WERI-Rb-1 (cell line): Measurements from ENCODE around the gene LSR.

ENCODE experiments used
- DNase-seq: peaks from one replicate; pipeline ENCODE4 v3.0.0-alpha.2; 2020
- H3K27ac ChIP-seq: fragments of 250-450 bp; sonication (Bioruptor Pico); 2 replicates; pipeline ENCODE4 v1.5.1; 2020; ENCODE audit warnings: mild to moderate bottlenecking, moderate library complexity
- H3K27me3 ChIP-seq: fragments of 250-450 bp; sonication (Bioruptor Pico); 2 replicates; pipeline ENCODE4 v1.5.1; 2021; ENCODE audit warnings: mild to moderate bottlenecking, low read depth, moderate library complexity; ENCODE audit not compliant: insufficient read depth, severe bottlenecking
- H3K36me3 ChIP-seq: fragments of 250-450 bp; sonication (Bioruptor Pico); 2 replicates; pipeline ENCODE4 v1.5.1; 2020; ENCODE audit warnings: mild to moderate bottlenecking, moderate library complexity
- H3K4me3 ChIP-seq: 2 replicates; pipeline ENCODE4 v1.5.1; 2011; ENCODE audit warnings: low read depth, mild to moderate bottlenecking, control low read depth, low read length
- H3K9me3 ChIP-seq: fragments of 250-450 bp; sonication (Bioruptor Pico); 2 replicates; pipeline ENCODE4 v1.5.1; 2021; ENCODE audit warnings: mild to moderate bottlenecking, moderate library complexity; ENCODE audit not compliant: severe bottlenecking
- TF ChIP-seq, protein P1 (sequence below): IDR thresholded peaks from 2 replicates; pipeline ENCODE4 v1.5.1; 2011; ENCODE audit warnings: low read depth, mild to moderate bottlenecking, control low read depth, inconsistent platforms, low read length

Gene LSR

DNA sequence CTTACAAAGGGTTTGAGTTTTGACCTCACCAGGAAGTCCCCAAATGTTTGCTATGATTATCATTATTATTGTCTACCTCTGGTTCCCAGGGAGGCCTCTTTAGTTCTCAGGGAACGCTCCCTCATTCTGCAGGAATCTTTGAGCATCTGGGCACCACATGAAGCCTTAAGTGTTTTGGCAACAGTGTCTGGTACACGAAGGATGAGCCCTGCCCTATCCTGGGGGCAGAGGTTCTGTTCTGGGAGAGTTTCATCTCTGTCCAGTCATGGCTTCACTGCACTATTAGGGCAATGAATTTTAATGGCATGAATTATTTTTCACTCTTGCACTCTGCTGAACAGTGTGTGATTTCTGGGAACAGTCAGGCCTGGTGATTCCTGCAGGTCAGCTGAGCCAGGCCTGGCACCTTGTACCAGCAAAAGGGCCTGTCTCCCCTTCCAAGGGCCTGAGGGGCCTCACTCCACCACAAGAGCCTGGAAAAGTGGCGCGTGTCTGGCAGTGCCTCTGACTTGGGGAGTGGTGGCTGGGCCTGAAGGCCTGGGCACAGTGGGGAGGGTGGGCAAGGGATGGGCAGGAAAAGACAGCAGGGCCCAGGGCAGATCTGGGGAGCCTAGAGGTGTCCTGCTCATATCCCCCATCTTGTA, 24.8 kb upstream of the LSR start:
- Histone ChIP-seq H3K27ac (no peak overlapping the region), H3K4me3 (no peak overlapping the region), H3K36me3 (no peaks in the 10 kb centered on the region), H3K9me3 (peaks cover 11% of the 10 kb centered on the region), H3K27me3 (no peaks in the 10 kb centered on the region)
- TF ChIP-seq, protein P1, sequence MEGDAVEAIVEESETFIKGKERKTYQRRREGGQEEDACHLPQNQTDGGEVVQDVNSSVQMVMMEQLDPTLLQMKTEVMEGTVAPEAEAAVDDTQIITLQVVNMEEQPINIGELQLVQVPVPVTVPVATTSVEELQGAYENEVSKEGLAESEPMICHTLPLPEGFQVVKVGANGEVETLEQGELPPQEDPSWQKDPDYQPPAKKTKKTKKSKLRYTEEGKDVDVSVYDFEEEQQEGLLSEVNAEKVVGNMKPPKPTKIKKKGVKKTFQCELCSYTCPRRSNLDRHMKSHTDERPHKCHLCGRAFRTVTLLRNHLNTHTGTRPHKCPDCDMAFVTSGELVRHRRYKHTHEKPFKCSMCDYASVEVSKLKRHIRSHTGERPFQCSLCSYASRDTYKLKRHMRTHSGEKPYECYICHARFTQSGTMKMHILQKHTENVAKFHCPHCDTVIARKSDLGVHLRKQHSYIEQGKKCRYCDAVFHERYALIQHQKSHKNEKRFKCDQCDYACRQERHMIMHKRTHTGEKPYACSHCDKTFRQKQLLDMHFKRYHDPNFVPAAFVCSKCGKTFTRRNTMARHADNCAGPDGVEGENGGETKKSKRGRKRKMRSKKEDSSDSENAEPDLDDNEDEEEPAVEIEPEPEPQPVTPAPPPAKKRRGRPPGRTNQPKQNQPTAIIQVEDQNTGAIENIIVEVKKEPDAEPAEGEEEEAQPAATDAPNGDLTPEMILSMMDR, result no peak
- no peak for DNase-seq

- Histone ChIP-seq H3K27ac (no peak overlapping the region), H3K27me3 (no peaks in the 10 kb centered on the region), H3K36me3 (no peaks in the 10 kb centered on the region), H3K4me3 (no peak overlapping the region), H3K9me3 (peaks cover 7% of the 10 kb centered on the region)
- DNase-seq, result no peak
- TF ChIP-seq, protein P1, result 0 out of 2 replicates have a peak, but pooled peaks have one; percentile 23
Observed at GRCh38 chr19:35224681-35225571, 23.9 kb upstream of the LSR start.

- peaks cover 4% of the 10 kb centered on the region for H3K9me3 ChIP-seq
- DNase-seq, result no peak
Observed at GRCh38 chr19:35225951-35226350, 22.9 kb upstream of the LSR start.

DNA sequence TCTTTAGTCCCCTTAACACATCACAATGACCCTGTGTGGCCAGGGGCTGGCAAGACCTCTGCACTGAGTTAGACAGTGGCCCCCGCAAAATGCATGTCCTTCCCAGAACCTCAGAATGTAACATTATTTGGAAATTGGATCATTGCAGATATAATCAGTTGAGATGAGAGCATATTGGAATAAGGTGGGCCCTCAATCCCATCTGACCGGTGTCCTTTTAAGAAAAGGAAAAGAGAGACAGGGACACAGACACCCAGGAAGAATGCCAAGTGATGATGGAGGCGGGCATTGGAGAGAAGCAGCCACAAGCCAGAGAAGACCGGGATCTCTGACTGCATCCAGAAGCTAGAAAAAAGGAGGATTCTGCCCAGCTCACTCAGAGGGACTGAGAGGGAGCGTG, 22.1 kb upstream of the LSR start:
- no peaks in the 10 kb centered on the region for H3K36me3 ChIP-seq
- H3K27ac ChIP-seq, result no peak overlapping the region
- H3K27me3 ChIP-seq, result no peaks in the 10 kb centered on the region
- TF ChIP-seq, protein P1, result no peak
- no peak for DNase-seq
- no peak overlapping the region for H3K4me3 ChIP-seq
- peaks cover 4% of the 10 kb centered on the region for H3K9me3 ChIP-seq

More at GRCh38 chr19:35225951-35226350, 22.9 kb upstream of the LSR start:
- Histone ChIP-seq H3K36me3 (no peaks in the 10 kb centered on the region), H3K27me3 (no peaks in the 10 kb centered on the region), H3K27ac (no peak overlapping the region), H3K4me3 (no peak overlapping the region)
- TF ChIP-seq, protein P1, result no peak

DNA sequence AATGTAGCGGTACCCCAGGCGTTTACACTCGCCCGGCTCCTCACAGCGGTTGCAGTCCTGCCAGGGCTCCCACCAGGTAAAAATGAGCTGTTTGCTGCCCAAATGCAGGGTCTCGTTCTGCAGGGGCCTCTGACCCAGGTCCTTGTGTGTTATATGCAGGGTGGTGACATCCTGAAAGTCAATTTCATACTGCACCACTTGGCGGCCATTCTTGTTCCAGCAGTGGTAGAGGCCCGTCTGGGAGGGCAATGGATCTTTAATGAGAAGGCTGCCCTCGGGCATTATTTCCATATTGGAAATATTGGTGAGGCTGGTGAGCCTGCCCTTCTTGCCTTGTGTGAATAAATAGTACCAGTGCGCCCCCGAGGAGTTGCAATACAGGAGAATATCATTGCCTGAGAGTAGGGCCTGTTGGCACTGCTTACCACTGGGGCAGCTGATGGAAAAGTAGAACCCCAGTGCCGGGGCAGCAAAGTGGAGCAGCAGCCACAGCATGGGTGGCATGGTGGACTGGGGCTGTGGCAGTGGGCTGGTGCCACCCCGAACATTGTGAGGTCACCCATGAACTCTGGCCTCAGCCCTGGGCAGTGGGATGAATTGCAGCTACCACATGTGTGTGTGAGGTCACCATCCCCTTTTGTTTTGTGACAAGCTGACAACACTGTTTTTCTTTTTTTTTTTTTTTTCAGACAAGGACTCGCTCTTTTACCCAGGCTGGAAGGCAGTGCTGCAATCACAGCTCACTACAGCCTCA, 20.4 kb upstream of the LSR start, which contains the start of gene FAM187B:
Gene FAM187B (minus strand): TSS at position 563 of the 754 bp plus-strand sequence. CDS start 59 bp downstream, at position 504.
- Histone ChIP-seq H3K4me3 (no peak within 1 kb of the TSS), H3K9me3 (peaks cover under 1% of the 10 kb centered on the region), H3K27me3 (no peaks in the 10 kb centered on the region), H3K36me3 (no peaks in the 10 kb centered on the region), H3K27ac (no peak within 1 kb of the TSS)
- no peak for DNase-seq
- TF ChIP-seq, protein P1, result no peak
